Fibroblast of villous mesenchyme (primary cell): ENCODE results near the gene SMIM20. TPM values are rescaled to one million over a fixed set of nuclear protein-coding genes. Genes with fewer than 3 reads are reported as not detected.

ENCODE experiments used
- DNase-seq: peaks from one replicate; pipeline ENCODE4 v3.0.0-alpha.2; 2010; ENCODE audit warnings: low read depth
- H3K4me3 ChIP-seq: 2 replicates; pipeline ENCODE4 v1.5.1; 2011; ENCODE audit warnings: low read depth, mild to moderate bottlenecking, low read length
- CTCF ChIP-seq: IDR thresholded peaks from 2 replicates; pipeline ENCODE4 v1.5.1; 2012; ENCODE audit warnings: low read depth, mild to moderate bottlenecking, low read length; ENCODE audit not compliant: insufficient read depth
- total RNA-seq: library from RNA; depleted of rRNA; stranded (reverse); fragments of >200 nt; gene quantifications from 2 replicates; pipeline ENCODE4 v1.2.3, GENCODE V29; 2012

Gene SMIM20
- total RNA-seq, 1 donor, result 23.3 TPM

- no peak for TF ChIP-seq CTCF
- DNase-seq, result no peak
Observed at GRCh38 chr4:25892796-25893195, 21.2 kb upstream of the SMIM20 start.

GRCh38 chr4:25896776-25897539 lies 17.1 kb upstream of the SMIM20 start:
- TF ChIP-seq CTCF, result no peak
- DNase-seq, result no peak
- H3K4me3 ChIP-seq, result no peak overlapping the region

More at GRCh38 chr4:25892796-25893195, 21.2 kb upstream of the SMIM20 start:
- H3K4me3 ChIP-seq, result no peak overlapping the region

- TF ChIP-seq CTCF, result no peak
- no peak for DNase-seq
Observed at GRCh38 chr4:25900310-25900709, 13.7 kb upstream of the SMIM20 start.

GRCh38 chr4:25901030-25901430 lies 13.0 kb upstream of the SMIM20 start:
- H3K4me3 ChIP-seq, result no peak overlapping the region
- no peak for DNase-seq
- no peak for TF ChIP-seq CTCF

More at GRCh38 chr4:25900310-25900709, 13.7 kb upstream of the SMIM20 start:
- no peak overlapping the region for H3K4me3 ChIP-seq

- TF ChIP-seq CTCF, result no peak
- no peak for DNase-seq
Observed at GRCh38 chr4:25903900-25904747, 9.9 kb upstream of the SMIM20 start.

GRCh38 chr4:25904748-25905082 lies 9.3 kb upstream of the SMIM20 start:
- no peak for TF ChIP-seq CTCF
- no peak overlapping the region for H3K4me3 ChIP-seq
- DNase-seq, result no peak

More at GRCh38 chr4:25903900-25904747, 9.9 kb upstream of the SMIM20 start:
- H3K4me3 ChIP-seq, result no peak overlapping the region
